CD14-positive monocyte (primary cell): Measurements from ENCODE around the gene UBA1. TPM values are rescaled to one million over a fixed set of nuclear protein-coding genes. Genes with fewer than 3 reads are reported as not detected.

ENCODE experiments used
- DNase-seq, 3 donors: peaks; one replicate each; pipeline ENCODE4 v3.0.0-alpha.2; 2011 to 2022
- H2AFZ ChIP-seq: 2 replicates; pipeline ENCODE4 v1.6.0; 2012; ENCODE audit warnings: mild to moderate bottlenecking, low read depth, low read length, inconsistent platforms; ENCODE audit not compliant: insufficient read depth, poor library complexity, severe bottlenecking
- H3K27ac ChIP-seq, 2 donors: 1 replicate in 1 of 2; 2 replicates in 1 of 2; pipeline ENCODE4 v1.5.1; 2012 to 2013; ENCODE audit warnings: low read length in 2 of 2, control low read depth in 1 of 2, inconsistent platforms in 1 of 2, low read depth in 1 of 2, mild to moderate bottlenecking in 1 of 2
- H3K27me3 ChIP-seq, 2 donors: one replicate each; pipeline versions ENCODE4 v1.6.0 to v1.6.1; 2011 to 2013; ENCODE audit warnings: low read length in 2 of 2; ENCODE audit not compliant: control insufficient read depth in 2 of 2, insufficient read depth in 2 of 2
- H3K36me3 ChIP-seq, 2 donors: replicated peaks in 1 of 2; 1 replicate in 1 of 2; 2 replicates in 1 of 2; pipeline versions ENCODE4 v1.5.1 to v1.6.1; 2012 to 2013; ENCODE audit warnings: low read length in 2 of 2, control low read depth in 1 of 2, inconsistent platforms in 1 of 2, mild to moderate bottlenecking in 1 of 2; ENCODE audit not compliant: insufficient read depth in 2 of 2, control insufficient read depth in 1 of 2
- H3K4me1 ChIP-seq, 2 donors: 1 replicate in 1 of 2; 2 replicates in 1 of 2; pipeline versions ENCODE4 v1.5.1 to v1.6.1; 2012 to 2013; ENCODE audit warnings: low read length in 2 of 2, control low read depth in 1 of 2, inconsistent platforms in 1 of 2, mild to moderate bottlenecking in 1 of 2, moderate library complexity in 1 of 2; ENCODE audit not compliant: insufficient read depth in 2 of 2, control insufficient read depth in 1 of 2
- H3K4me2 ChIP-seq: replicated peaks from 2 replicates; pipeline ENCODE3; 2012; ENCODE audit warnings: low read length, moderate library complexity, mild to moderate bottlenecking; ENCODE audit not compliant: poor library complexity, severe bottlenecking; ENCODE audit errors: extremely low read depth
- H3K4me3 ChIP-seq, 3 experiments: fragments of 200-600 bp in 1 of 3; sonication (generic) in 1 of 3; replicated peaks in 1 of 3; 1 replicate in 2 of 3; 2 replicates in 1 of 3; pipeline ENCODE4 v1.5.1; 2011 to 2013; ENCODE audit warnings: low read length in 3 of 3, mild to moderate bottlenecking in 3 of 3, control low read depth in 2 of 3, low read depth in 2 of 3, inconsistent platforms in 1 of 3, moderate library complexity in 1 of 3
- H3K79me2 ChIP-seq: 2 replicates; pipeline ENCODE4 v1.6.0; 2012; ENCODE audit warnings: mild to moderate bottlenecking, control low read depth, inconsistent platforms, low read length, moderate library complexity; ENCODE audit not compliant: insufficient read depth
- H3K9ac ChIP-seq: 2 replicates; pipeline ENCODE4 v1.6.0; 2017; ENCODE audit warnings: low read length, mild to moderate bottlenecking; ENCODE audit not compliant: insufficient read depth, poor library complexity, severe bottlenecking
- H3K9me3 ChIP-seq, 2 donors: replicated peaks in 1 of 2; 1 replicate in 1 of 2; 2 replicates in 1 of 2; pipeline versions ENCODE4 v1.5.1 to v1.6.1; 2012 to 2013; ENCODE audit warnings: low read length in 2 of 2, control low read depth in 1 of 2; ENCODE audit not compliant: control insufficient read depth in 1 of 2, insufficient read depth in 1 of 2
- H4K20me1 ChIP-seq: 2 replicates; pipeline ENCODE4 v1.6.0; 2012; ENCODE audit warnings: mild to moderate bottlenecking, low read length, control low read depth, moderate library complexity; ENCODE audit not compliant: insufficient read depth
- H3K27ac Mint-ChIP-seq, 7 donors: one replicate each; pipeline ENCODE4 v1.8.0; 2020; ENCODE audit warnings: mild to moderate bottlenecking in 7 of 7, mixed read lengths in 7 of 7, moderate library complexity in 6 of 7, inconsistent platforms in 2 of 7
- H3K27me3 Mint-ChIP-seq, 3 donors: one replicate each; pipeline ENCODE4 v1.8.0; 2021 to 2022; ENCODE audit warnings: low read depth in 3 of 3, mild to moderate bottlenecking in 3 of 3, mixed read lengths in 3 of 3, moderate library complexity in 3 of 3, inconsistent platforms in 1 of 3
- H3K36me3 Mint-ChIP-seq, 2 donors: one replicate each; pipeline ENCODE4 v1.8.0; 2020; ENCODE audit warnings: mixed read lengths in 2 of 2, inconsistent platforms in 1 of 2, mild to moderate bottlenecking in 1 of 2
- H3K4me1 Mint-ChIP-seq: one replicate; pipeline ENCODE4 v1.8.0; 2020; ENCODE audit warnings: mild to moderate bottlenecking, mixed read lengths
- H3K4me3 Mint-ChIP-seq, 2 donors: one replicate each; pipeline ENCODE4 v1.8.0; 2020; ENCODE audit warnings: mild to moderate bottlenecking in 2 of 2, mixed read lengths in 2 of 2, moderate library complexity in 1 of 2
- H3K9me3 Mint-ChIP-seq, 7 donors: one replicate each; pipeline ENCODE4 v1.8.0; 2020 to 2022; ENCODE audit warnings: mixed read lengths in 7 of 7, mild to moderate bottlenecking in 6 of 7, moderate library complexity in 6 of 7, inconsistent platforms in 2 of 7
- WGBS: methylation state at CpG from one replicate; pipeline ENCODE4 v1.1.5; 2013; ENCODE audit warnings: missing lambda C conversion rate; ENCODE audit not compliant: insufficient coverage; 5-methylcytosine and 5-hydroxymethylcytosine counted together
- intact Hi-C, 2 donors: fragments of 100-400 bp; cut with micrococcal nuclease; formaldehyde crosslinking; loops; one replicate each; pipeline versions ENCODE4 v1.15.0 to v1.15.1; 2023
- polyA plus RNA-seq, 3 donors: library from polyadenylated mRNA; depleted of rRNA in 1 of 3; unstranded in 2 of 3; stranded (reverse) in 1 of 3; fragments of 300-500 nt in 2 of 3; fragments of >200 nt in 1 of 3; fragmentation: Illumina TruSeq in 2 of 3; gene quantifications; 1 replicate in 2 of 3; 2 replicates in 1 of 3; pipeline ENCODE4 v1.2.3, GENCODE V29; 2012 to 2021
- TF ChIP-seq, protein P1 (sequence below): fragments of 200-600 bp; IDR thresholded peaks from one replicate; pipeline ENCODE4 v1.8.0; 2022; ENCODE audit warnings: antibody characterized with exemption, mild to moderate bottlenecking

The UBA1 gene
- polyA plus RNA-seq, 3 donors, result 125 to 157 (median 150) TPM

DNA sequence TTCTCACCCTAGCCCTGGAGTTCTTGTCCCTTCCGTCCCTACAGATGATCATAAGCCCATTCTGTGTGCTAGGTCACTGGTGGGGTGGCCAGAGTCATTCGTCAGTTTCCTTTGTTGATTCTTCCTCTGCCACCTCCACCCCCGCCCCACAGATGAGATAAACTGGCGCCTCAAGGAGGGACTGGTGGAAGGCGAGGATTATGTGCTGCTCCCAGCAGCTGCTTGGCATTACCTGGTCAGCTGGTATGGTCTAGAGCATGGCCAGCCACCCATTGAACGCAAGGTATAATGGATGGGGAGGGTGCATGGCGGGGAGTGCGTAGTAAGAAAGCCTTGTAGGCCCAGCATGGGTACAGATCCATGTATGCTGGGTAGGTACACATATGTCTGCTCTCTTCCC, 45.6 kb downstream of the UBA1 start:
- H2AFZ ChIP-seq, result no peak overlapping the region
- Mint-ChIP-seq H3K4me1 (peaks cover 2% of the 10 kb centered on the region), H3K27ac (no peak overlapping the region), H3K36me3 (peaks cover 17 to 18% of the 10 kb centered on the region in 2 donors), H3K27me3 (peaks cover 0 to 48% (median 0%) of the 10 kb centered on the region in 3 donors), H3K4me3 (no peak overlapping the region), H3K9me3 (peaks cover 0 to 8% (median 0%) of the 10 kb centered on the region in 7 donors)
- H3K4me2 ChIP-seq, result no peak overlapping the region
- WGBS, result no CpG with 5 or more reads among the region's 8 CpGs
- H3K36me3 ChIP-seq, result peaks cover 7 to 22% of the 10 kb centered on the region in 2 donors
- H3K9ac ChIP-seq, result no peak overlapping the region
- H3K27ac ChIP-seq, result no peak overlapping the region
- H3K9me3 ChIP-seq, result no peaks in the 10 kb centered on the region
- no peaks in the 10 kb centered on the region for H4K20me1 ChIP-seq
- no peak overlapping the region for H3K4me3 ChIP-seq
- H3K79me2 ChIP-seq, result peaks cover 9% of the 10 kb centered on the region
- H3K4me1 ChIP-seq, result peaks cover 0 to 3% of the 10 kb centered on the region in 2 donors
- H3K27me3 ChIP-seq, result peaks cover 0 to 13% of the 10 kb centered on the region in 2 donors
- TF ChIP-seq, protein P1, sequence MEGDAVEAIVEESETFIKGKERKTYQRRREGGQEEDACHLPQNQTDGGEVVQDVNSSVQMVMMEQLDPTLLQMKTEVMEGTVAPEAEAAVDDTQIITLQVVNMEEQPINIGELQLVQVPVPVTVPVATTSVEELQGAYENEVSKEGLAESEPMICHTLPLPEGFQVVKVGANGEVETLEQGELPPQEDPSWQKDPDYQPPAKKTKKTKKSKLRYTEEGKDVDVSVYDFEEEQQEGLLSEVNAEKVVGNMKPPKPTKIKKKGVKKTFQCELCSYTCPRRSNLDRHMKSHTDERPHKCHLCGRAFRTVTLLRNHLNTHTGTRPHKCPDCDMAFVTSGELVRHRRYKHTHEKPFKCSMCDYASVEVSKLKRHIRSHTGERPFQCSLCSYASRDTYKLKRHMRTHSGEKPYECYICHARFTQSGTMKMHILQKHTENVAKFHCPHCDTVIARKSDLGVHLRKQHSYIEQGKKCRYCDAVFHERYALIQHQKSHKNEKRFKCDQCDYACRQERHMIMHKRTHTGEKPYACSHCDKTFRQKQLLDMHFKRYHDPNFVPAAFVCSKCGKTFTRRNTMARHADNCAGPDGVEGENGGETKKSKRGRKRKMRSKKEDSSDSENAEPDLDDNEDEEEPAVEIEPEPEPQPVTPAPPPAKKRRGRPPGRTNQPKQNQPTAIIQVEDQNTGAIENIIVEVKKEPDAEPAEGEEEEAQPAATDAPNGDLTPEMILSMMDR, result no peak
- no peak for DNase-seq
- intact Hi-C loops, result no loop called here

DNA sequence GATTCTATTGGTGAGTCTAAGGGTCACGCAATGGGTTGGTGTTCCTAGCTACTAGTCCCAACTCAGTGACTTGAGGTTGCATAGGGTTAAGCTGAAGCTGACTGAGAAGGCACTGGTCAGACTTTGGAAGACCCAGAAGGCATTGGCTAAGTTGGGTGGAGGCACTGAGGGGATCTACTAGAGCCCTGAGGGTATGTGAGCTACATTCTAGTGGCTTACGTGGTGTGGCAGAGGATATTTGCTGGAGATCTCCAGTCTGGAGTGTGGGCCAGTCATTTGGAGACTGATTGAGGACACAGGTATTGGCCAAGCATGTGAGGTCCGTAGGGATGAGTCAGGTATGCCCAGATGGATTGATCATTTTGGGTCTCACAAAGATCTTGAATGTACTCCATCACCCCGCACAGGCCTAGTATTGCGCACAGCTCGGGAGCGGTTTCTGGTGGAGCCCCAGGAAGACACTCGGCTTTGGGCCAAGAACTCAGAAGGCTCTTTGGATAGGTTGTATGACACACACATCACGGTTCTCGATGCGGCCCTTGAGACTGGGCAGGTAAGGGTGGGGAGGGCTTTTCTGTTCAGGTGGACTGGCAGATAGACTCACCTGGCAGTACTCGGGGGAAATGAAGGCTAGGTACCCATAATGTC, 46.4 kb downstream of the UBA1 start:
- TF ChIP-seq, protein P1, result no peak
- Mint-ChIP-seq H3K27ac (peak overlapping the region in 1 of 7 donors; percentile 23), H3K27me3 (peaks cover 0 to 54% (median 0%) of the 10 kb centered on the region in 3 donors), H3K36me3 (peaks cover 21 to 22% of the 10 kb centered on the region in 2 donors), H3K9me3 (peaks cover 0 to 8% (median 0%) of the 10 kb centered on the region in 7 donors), H3K4me3 (no peak overlapping the region), H3K4me1 (peaks cover 2% of the 10 kb centered on the region)
- 100% methylated on average over 6 of the region's 12 CpGs for WGBS
- Histone ChIP-seq H3K4me1 (no peaks in the 10 kb centered on the region), H3K36me3 (peaks cover 12 to 29% of the 10 kb centered on the region in 2 donors), H3K9me3 (no peaks in the 10 kb centered on the region), H2AFZ (no peak overlapping the region), H4K20me1 (no peaks in the 10 kb centered on the region), H3K79me2 (peaks cover 5% of the 10 kb centered on the region), H3K27ac (no peak overlapping the region), H3K27me3 (peaks cover 0 to 10% of the 10 kb centered on the region in 2 donors), H3K4me2 (no peak overlapping the region), H3K9ac (no peak overlapping the region), H3K4me3 (no peak overlapping the region)
- intact Hi-C loops, result no loop called here
- no peak for DNase-seq
